Stimulated activated CD4-positive, alpha-beta T cell treated with anti-CD3 and anti-CD28 coated beads, Interleukin-12 subunit alpha, Interleukin-12 subunit beta, amount 100 ng/mL, for 48 hours (primary cell): Measurements from ENCODE around the gene LZTS2.

Source experiments
- DNase-seq, 3 donors: peaks; one replicate each; pipeline ENCODE4 v3.0.0-alpha.2; 2020; ENCODE audit warnings: low read depth in 2 of 3, low spot score in 1 of 3

The LZTS2 gene

DNA sequence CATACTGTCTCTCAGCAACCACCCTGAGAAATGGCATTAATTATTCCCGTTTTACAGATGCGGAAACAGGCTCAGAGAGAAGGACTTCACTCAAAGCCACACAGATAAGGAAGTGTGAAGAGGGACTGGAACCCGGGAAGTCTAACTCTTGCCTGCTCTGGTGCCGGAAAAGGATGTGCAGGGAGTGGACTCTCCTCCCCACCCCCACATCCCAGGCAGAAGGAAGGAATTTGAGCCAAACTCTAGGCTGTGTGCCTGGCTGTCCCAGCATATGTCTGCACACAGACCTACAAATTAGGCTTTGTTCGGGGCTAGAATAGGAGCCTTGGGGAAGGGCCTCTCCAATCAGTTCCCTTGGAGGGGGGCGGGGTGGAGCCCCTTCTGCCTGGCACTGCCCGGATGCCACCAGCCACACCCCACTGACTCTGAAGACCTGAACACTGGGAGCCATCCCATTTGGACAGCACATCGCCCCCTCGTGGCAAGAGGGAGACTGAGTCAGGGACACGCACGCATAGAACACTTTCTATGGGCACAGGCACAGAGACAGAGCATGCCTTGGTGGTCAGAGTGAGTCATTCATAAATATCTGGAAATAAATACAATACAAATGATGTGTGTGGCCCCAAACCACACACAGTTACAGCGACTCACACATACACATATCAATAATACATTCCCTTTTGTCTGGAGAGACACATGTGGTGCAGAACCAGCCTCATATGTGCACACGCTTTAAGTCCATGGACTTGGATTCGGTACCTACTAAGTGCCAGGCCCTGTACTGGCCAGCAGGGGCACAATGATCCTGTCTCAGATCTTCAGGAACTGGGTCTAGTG is 13.1 kb downstream of the LZTS2 start:
- DNase-seq = peak; percentile 64 to 82 (median 76)

DNA sequence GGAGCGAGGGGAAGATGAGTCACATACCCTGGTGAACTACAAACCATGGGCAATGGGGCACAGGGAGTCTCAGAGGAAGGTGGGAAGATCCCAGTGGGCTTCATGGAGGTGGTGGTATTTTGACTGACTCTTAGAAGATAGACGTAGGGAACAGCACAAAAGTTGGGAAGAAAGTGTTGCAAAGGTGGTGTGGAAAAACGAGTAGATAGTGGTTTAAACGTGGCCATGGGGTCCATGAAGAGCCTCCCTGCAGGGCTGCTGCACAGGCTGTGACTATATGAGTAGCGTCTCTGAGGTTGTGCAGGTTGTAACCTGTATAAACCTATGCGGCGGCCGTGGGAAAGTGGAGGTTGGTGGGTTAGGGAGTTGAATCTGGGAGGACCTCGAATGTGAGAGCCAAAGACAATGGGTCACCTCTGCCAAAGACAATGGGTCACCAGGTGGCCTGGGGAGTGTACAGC is 13.8 kb downstream of the LZTS2 start:
- no peak for DNase-seq

DNA sequence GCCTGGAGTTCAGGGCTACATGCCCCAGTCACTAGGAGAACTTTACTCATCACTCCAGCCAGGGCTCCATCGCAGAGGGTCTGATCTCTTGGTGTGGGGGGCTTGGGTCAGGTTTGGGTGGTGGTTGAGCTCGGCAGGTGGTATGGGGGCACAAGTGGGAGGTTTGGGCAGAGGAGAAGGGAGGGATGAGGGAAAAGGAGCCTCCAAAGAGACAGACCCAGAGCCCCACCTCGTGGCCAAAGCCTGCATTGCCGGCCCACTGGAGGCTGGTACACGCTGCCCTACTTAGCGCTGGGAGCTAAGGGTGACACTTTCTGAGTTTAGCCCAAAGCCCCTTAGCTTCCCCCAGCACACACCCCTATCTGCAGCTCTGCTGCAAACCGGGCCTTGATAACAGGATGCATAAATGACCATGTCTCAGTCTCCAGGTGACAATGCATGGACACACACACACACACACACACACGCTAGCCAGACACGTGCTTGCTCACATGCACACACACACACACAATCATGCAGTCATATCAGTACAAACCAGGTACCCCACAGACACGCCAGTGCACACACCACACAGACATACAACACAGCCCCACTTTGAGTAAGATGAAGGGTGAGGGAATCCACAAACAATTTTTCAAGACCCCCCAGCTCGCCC is 14.7 kb downstream of the LZTS2 start:
- DNase-seq = peak; percentile 53 to 89 (median 72)

DNA sequence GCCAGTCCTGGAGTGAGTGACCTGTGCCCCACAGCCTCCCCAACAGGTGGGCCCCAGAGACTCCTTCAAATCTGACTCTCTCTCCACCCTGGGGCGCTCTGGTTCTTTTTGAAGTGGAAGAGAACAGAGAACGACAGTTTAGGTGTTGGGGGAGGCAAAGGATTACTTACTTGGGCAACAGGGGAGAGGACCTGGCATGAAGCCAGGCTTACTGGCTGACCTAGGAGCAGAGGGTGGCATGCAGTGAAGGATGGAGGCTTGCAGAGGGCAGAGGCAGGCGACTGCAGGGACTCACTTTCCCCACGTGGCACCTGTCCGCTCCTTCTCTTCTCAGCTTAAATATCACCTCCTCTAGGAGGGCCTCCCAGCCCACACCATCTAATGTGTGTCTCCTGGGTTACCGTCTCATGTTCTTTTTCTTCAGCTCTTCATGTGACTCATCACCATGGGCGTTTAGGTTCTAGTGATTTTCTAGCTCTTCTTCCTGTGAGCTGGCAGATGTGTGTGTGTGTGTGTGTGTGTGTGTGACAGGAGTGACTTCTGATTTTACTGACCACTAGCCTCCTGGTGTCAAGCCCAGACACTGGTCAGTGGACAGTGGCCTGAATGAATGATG is 15.5 kb downstream of the LZTS2 start:
- DNase-seq = no peak

DNA sequence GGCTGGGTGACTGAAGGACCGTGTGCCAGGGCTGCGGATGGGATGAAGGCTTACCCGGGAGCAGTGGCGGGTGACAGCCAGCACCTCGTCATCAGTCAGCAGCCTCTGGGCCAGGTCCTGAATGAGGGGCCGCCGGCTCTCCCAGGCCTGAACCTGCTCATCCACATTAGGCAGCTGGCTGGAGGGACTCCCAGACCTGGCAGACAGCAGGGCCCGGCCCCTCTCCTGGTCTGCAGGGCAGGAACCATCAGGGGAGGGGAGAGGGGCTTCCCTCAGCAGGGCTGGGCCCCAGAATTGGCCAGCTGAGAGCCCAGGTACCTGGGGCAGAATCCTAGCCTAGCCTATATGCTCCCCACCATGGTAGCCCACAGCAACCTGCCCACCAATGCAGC is 16.0 kb downstream of the LZTS2 start:
- DNase-seq = no peak

DNA sequence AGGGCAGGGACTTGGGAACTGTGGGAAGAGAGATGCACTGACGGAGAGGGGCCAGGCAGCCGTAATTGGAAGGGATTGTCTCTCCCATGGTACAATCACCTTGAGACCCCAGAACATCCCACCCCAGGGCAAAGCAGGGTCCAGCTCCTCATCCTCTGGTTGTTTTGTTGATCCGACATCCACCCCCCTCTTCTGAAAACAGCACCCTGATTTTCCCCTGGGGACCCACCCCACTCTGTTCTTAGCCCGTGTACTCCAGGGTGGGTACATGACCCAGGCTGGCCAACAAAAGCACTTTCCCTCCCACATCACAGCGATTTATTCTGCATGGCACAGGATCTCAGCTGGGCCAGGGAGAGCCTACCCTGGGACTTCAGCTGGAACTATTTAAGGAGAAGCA is 17.2 kb downstream of the LZTS2 start:
- DNase-seq = no peak

DNA sequence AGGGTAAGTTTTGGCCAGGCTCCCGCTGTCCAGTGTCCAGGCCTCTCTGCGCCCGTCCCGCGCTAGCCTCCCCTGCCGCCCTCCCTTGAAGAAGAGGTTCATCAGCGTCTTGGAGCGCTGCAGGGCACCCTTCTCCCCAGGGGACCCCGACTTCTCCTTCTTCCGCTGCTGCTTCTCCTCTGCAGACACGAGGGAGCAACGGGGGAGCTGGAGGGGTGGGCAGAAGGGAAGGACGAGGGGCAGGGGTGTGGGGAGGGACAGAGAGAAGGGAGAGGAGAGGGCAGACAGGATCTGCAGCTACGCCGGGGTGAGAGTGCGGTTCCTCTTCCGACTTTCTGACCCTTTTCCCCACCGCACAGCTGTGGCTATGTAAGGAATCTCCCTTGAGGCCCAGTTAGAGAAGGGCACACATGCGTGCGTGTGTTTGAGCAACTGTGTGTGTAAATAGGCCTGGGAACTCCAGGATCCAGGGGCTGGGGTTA is 18.6 kb downstream of the LZTS2 start:
- DNase-seq = no peak

DNA sequence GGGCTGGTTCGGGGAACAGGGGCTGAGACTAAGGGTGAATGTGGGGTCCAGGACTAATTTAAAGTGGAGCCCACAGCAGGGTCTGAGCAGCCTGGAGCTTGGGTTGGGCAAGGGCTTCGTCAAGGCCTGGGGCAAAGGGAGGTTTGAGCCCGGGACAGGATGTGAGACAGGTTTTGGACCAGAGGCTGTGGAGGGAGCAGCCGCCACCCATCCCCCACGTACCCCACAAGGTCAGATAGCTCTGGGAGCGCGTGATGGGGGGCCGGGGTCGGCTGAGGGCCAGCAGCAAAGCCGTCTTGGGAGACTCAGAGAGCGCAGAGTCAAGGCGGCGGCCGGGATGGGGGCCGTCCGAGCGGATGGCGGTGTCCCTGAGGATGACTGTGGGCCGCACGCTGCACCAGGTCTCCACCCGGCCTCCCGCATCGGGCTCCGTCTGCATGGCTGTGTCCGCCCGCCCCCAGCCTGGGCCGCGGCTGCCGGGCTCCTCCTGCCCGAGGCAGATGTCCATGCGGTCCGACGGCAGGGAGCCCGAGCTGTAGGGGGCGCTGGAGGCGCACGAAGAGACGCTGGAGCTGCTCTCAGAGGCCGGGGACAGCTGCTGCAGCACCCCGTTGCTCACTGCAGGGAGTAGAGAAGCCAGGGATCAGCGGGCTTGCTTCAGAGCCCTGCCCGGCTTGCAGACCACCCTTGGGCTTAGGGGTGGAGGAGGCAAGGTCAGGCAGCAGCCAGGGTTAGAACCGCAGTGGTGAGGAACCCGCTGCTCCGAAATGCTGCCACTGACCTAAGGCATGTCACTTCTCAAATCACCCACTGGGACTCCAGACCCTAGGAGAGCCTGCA is 19.2 kb downstream of the LZTS2 start:
- DNase-seq = peak; percentile 67 to 84 (median 81)

DNA sequence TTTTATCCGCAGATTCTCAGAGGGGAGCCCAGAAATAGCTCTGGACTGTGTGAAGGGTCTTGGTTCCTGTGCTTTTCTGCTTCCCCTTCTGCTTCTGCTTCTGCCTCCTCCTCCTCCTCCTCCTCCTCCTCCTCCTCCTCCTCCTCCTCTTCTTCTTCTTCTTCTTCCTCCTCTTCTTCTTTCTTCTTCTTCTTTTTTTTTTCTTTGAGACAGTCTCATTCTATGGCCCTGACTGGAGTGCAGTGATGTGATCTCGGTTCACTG is 19.8 kb downstream of the LZTS2 start:
- no peak for DNase-seq

DNA sequence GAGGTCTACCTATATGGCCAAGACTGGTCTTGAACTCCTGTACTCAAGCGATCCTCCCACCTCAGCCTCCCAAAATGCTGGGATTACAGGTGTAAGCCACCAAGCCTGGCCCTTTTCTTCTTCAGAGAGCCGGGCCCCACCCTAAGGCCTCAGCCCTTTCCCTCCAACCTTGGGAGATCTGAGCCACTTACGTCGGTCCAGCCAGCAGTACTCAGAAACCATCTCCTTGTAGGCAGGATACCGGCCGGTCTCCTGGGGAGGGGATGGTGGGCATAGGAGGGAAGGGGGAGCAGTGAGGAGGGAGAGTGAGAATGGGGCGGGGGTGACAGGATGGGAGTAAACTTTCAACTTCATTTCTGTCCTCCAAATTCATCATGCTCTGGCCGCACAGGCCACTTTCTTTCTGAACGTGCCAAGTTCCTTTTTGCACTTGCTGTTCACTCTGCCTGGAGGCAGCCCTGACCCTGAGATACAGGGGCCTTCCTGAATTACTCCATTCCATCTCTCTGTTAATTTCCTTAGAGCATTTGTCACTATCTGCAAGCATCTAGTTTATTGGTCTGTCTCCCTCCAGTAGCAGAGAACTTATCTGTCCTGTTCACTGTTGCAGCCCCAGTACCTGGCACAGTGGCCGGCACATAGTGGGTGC is 20.9 kb downstream of the LZTS2 start:
- no peak for DNase-seq

DNA sequence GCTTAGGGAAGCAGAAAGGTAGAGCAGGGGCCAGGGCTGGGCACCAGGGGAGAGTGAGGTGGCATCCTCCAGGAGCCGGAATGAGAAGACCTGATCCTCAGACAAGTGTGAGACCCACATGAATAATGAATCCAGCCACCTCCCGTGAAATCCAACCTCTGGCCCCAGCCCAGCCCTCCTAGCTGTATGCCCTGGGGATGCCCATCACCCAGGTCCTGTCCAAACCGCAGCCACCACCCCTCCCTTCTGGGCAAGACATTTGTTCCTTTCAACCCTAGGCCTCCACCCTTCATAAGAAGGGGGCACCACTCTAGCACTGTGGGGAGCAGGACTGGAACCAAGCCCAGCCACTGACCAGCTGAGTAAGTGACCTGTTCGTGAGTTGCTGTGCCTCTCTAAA is 21.6 kb downstream of the LZTS2 start:
- DNase-seq = no peak

DNA sequence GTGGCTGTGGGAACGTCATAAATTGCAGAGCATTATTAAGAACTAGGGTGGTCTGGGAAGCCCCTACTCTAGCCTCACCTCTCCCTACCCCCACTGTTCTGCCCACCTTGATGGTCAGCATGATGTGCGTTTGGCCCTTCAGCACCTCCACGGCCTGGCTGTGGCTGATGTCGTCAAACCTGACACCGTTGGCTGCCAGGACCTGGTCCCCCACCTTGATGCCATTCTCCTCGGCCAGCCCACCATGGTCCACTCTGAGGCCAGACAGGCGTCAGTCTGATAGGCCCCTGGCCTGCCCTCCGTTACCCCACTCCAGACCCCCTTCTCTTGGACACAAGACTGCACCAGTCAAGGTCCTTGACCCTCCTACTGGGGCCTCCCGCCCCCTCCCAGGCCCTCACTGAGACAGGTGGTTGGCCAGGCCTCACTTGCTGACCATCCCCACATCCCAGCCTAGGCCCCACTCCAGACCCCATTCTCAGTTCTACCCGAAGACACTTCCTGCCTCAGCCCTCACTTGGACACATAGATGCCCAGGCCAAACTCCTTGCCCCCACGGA is 22.2 kb downstream of the LZTS2 start:
- no peak for DNase-seq

DNA sequence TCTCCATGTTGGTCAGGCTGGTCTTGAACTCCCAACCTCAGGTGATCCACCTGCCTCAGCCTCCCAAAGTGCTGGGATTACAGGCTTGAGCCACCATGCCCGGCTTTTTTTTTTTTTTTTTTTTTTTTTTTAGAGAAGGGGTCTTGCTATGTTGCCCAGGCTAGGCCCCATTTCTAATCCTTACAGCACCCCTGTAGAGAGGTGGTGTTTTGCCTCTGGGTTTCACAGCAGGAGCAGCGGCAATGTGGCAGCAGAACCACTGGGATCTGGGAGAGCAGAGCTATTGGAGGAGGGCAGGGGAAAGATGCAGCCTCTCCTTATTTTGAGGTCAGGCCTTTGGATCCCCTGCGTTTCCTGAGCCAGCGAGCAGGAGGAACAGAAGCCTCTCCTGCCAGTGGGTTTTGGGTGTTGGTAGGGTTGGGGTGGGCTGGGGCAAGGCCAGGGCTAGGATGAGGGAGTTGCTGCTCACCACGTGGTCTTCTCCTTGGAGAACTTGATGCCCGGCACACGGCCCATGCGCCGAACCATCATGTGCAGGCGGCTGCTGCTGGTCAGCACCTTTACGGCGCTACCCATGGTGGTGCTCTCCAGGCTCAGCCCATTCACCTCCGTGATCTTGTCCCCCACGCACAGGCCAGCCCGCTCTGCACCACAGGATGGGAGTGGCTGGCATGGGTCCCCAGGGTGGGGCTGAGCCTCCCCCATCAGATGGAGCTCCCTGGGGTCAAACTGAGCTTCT is 23.5 kb downstream of the LZTS2 start:
- DNase-seq = no peak

DNA sequence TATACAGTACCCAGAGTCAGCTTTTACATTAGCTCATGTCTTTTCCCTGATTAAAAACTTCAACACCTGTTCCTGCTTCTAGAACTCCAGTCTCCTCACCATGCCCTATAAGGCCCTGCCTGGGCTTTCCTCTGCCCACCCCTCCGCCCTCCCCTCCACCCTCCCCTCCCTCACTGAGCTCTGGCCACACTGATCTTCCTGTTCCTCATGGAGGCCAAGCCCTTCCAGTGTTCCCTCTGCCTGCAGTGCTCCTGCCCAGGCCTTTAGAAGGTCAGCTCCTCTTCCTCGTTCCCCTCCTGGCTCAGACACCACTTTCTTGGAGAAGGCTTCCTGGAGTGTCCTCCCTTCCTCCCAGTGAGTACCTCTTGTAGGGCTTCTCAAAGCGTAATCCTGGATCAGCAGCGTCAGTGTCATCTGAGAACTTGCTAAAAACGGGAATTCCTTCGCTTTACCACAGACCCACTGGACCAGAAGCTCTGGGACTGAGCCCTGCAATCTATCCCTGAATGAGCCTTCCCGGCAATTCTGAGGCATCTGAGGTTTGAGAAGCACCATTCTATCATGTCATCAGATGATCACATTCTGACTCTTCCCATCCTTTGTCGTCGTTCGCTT is 27.6 kb downstream of the LZTS2 start:
- no peak for DNase-seq

DNA sequence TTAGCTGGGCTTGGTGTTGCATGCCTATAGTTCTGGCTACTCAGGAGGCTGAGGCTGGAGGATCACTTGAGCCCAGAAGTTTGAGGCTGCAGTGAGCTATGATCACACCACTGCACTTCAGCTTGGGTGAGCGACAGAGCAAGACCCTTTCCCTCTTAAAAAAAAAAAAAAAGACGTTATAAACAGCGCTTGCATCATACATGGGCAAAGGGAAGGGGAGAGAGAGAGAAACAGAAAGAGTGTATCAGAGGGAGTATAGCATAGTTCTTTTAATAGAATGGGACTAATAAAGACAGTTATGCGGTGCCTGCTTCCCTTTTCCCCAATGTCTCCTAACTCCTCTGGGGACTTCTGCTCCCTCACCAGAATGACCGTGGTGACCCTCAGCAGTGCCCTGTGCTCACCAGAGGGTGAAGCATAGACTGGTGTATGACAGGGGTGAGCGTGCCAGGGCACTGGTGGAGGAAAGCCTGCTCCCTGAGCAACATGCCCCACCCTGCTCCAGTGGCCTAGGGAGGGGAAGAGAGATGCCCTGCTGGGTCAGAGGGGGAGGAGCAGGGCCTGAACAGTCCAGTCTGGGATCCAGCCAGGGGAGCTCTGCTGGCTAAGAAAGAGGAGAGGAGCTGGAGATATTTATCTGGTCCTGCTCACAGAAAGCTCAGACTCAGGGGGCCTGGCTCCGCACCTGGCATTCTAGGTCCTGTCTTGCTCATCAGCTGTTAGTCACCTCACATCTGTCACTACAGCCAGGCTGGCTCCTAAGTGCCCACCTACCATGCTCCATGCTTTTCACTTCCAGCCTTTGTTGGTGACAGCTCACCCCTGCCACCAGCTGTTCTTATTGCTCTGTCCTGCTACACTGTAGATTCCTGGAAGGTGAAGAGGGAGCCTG is 29.1 kb downstream of the LZTS2 start:
- no peak for DNase-seq

DNA sequence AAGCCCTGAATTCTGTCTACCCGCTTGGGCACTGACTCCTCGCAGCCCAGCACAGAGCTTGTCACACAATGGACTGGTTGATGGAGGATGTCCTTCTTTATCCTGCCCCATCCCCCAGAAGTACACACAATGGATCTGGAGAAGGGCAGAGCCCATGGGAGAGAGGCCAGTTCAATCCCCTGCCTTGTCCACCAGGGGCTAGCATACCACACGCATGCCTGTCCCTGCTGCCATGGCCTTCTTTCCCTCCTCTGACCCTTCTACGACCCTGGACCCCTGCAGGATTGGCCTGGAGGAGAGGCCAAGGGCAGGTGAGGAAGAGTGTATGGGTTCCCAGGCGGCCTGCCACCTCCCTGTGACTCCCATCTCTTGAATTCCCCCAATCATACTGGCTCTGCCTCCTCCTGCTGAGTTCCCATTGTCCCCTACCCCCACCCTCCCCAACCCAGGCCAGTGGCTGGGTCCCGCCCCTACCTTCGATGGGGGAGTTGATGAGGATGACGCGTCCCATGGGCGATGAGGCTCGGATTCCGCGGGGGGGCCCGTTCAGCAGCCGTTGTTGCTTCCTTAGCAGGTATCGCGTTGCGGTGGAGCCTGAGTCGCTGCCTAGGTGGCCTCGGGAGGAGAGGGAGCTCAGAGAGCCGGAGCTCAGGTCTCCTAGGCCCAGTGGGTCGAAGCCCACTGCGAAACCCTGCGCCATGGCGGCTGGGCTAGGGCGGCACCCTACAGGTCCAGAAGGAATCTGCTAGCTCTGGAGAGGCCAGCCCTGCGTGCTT is 30.1 kb downstream of the LZTS2 start:
- DNase-seq = no peak

DNA sequence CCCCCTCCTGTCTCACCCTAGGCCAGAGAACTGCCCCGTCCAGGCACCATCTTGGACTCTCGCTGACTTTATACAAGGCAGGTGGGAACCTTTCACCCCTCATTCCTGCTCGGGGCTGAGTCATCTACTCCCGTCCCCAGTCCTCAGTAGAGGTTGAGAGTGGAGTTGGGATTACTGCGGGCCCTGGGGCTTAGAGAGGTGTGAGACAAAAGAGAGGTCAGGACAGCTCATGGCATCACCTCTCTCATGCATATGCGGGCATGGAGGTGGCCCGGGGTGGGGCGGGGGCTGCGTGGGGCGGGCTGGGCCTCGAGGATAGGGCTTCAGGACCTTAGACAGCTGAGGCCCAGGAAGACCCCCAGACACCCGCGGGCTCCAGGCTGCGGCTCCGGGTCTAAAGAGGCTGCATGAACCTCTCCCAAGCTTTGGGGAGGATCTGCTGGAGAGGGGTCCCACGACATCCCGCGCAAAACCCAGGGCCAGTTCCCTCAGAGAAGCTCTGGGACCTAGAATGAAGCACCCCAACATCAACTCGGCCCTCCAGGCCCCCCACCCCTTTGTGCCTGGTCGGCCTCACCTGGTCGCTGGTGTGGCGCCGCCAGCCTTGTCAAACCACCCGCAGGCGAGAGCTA is 31.0 kb downstream of the LZTS2 start:
- no peak for DNase-seq
